Mammary epithelial cell (primary cell): ENCODE measurements around the gene CCBE1.

Experiments used
- CTCF ChIP-seq, 2 donors: IDR thresholded peaks in 1 of 2; conservative IDR thresholded peaks in 1 of 2; 2 replicates each; pipeline ENCODE4 v1.5.1; 2011 to 2012; ENCODE audit warnings: inconsistent platforms in 2 of 2, low read length in 2 of 2, mild to moderate bottlenecking in 2 of 2, control low read depth in 1 of 2, low read depth in 1 of 2; ENCODE audit not compliant: insufficient read depth in 1 of 2; ENCODE audit errors: extremely low read depth in 1 of 2
- EZH2 ChIP-seq: IDR thresholded peaks from 2 replicates; pipeline ENCODE4 v1.6.1; 2012; ENCODE audit warnings: low read length, inconsistent platforms, borderline replicate concordance

GRCh38 chr18:59633317-59633716, 63.9 kb downstream of the CCBE1 start:
- no peak for TF ChIP-seq CTCF (conservative IDR thresholded peaks at IDR 0.05 in 1 of 2, IDR thresholded peaks at IDR 0.05 in 1 of 2; ENCODE audit: extremely low read depth in 1 of 2, insufficient read depth in 1 of 2, low read depth in 1 of 2, low read length in 2 of 2)
- TF ChIP-seq EZH2, result no peak
